HepG2 (cell line): ENCODE measurements around the gene AHCYL2. TPM values are rescaled to one million over a fixed set of nuclear protein-coding genes. Genes with fewer than 3 reads are reported as not detected.
A peak's percentile ranks its signal among the peaks of the same experiment; 100 is the strongest.

ENCODE experiments used
- DRAP1 ChIP-seq: IDR thresholded peaks from 2 replicates; pipeline ENCODE4 v1.6.1; 2016; ENCODE audit warnings: missing genetic modification reagents, missing compliant biosample characterization
- ESRRA ChIP-seq: sonication (generic); formaldehyde crosslinking; IDR thresholded peaks from 2 replicates; pipeline ENCODE4 v1.5.1; 2020; ENCODE audit warnings: mild to moderate bottlenecking, low read depth, missing genetic modification reagents
- PHF5A ChIP-seq: IDR thresholded peaks from one replicate; pipeline ENCODE4 v1.6.1; 2018; ENCODE audit warnings: low read depth, missing genetic modification reagents; ENCODE audit not compliant: unreplicated experiment
- POGK ChIP-seq: sonication (generic); formaldehyde crosslinking; conservative IDR thresholded peaks from 2 replicates; pipeline ENCODE4 v1.8.0; 2022; ENCODE audit warnings: mild to moderate bottlenecking, moderate library complexity, missing genetic modification reagents
- SOX6 ChIP-seq, 2 experiments: fragments of 450-650 bp in 1 of 2; sonication (generic) in 1 of 2; formaldehyde crosslinking in 1 of 2; IDR thresholded peaks; 2 replicates each; pipeline versions ENCODE4 v1.4.0 to v1.6.1; 2017 to 2020; ENCODE audit warnings: antibody characterized with exemption in 1 of 2, mild to moderate bottlenecking in 1 of 2, missing genetic modification reagents in 1 of 2
- YEATS4 ChIP-seq: sonication (generic); formaldehyde crosslinking; IDR thresholded peaks from 2 replicates; pipeline ENCODE4 v1.4.0; 2020; ENCODE audit warnings: missing genetic modification reagents, borderline replicate concordance
- ZNF251 ChIP-seq: sonication (generic); formaldehyde crosslinking; IDR thresholded peaks from 2 replicates; pipeline ENCODE4 v1.9.0; 2021; ENCODE audit warnings: mild to moderate bottlenecking, missing genetic modification reagents
- ZNF329 ChIP-seq: sonication (generic); formaldehyde crosslinking; IDR thresholded peaks from 2 replicates; pipeline ENCODE4 v1.9.0; 2021; ENCODE audit warnings: low read depth, mild to moderate bottlenecking, missing genetic modification reagents
- ZNF44 ChIP-seq: sonication (generic); formaldehyde crosslinking; IDR thresholded peaks from 2 replicates; pipeline ENCODE4 v1.5.1; 2020; ENCODE audit warnings: mild to moderate bottlenecking, missing genetic modification reagents
- ZNF598 ChIP-seq: sonication (generic); formaldehyde crosslinking; IDR thresholded peaks from 2 replicates; pipeline ENCODE4 v1.5.1; 2020; ENCODE audit warnings: mild to moderate bottlenecking, missing genetic modification reagents, borderline replicate concordance
- ZNF724P ChIP-seq: sonication (generic); formaldehyde crosslinking; IDR thresholded peaks from 2 replicates; pipeline ENCODE4 v1.8.0; 2022; ENCODE audit warnings: missing genetic modification reagents, borderline replicate concordance
- ZNF777 ChIP-seq: sonication (generic); formaldehyde crosslinking; IDR thresholded peaks from 2 replicates; pipeline ENCODE4 v1.4.0; 2020; ENCODE audit warnings: missing genetic modification reagents
- polyA plus RNA-seq, 8 experiments: library from polyadenylated mRNA; depleted of rRNA in 3 of 8; stranded (reverse) in 7 of 8; unstranded in 1 of 8; fragments of >200 nt; fragmentation: Illumina TruSeq in 4 of 8; extraction: Trizol in 4 of 8; gene quantifications; 2 replicates each; pipeline versions ENCODE4 v1.2.1 to v1.2.3, GENCODE V29; 2011 to 2016; ENCODE audit warnings: low read depth in 4 of 8, missing spikeins in 1 of 8, mixed read lengths in 1 of 8; ENCODE audit not compliant: insufficient read depth in 1 of 8
- total RNA-seq, 5 experiments: library from RNA; depleted of rRNA; stranded (reverse); fragments of >200 nt; fragmentation: Illumina TruSeq; extraction: Trizol; gene quantifications; 2 replicates each; pipeline ENCODE4 v1.2.3, GENCODE V29; 2016; ENCODE audit warnings: low read depth in 1 of 5
- TF ChIP-seq, protein P1 (sequence below): fragments of 450-650 bp; IDR thresholded peaks from 2 replicates; pipeline ENCODE4 v1.6.1; 2017
- TF ChIP-seq, protein P2 (sequence below), 2 experiments: sonication (generic) in 1 of 2; formaldehyde crosslinking in 1 of 2; IDR thresholded peaks; 2 replicates each; pipeline versions ENCODE4 v1.6.1 to v1.9.0; 2014 to 2022; ENCODE audit warnings: antibody characterized with exemption in 1 of 2, borderline replicate concordance in 1 of 2, inconsistent platforms in 1 of 2, low read depth in 1 of 2, missing genetic modification reagents in 1 of 2
- TF ChIP-seq, protein P3 (sequence below): sonication (generic); formaldehyde crosslinking; IDR thresholded peaks from 2 replicates; pipeline ENCODE4 v1.4.0; 2020; ENCODE audit warnings: missing genetic modification reagents
- TF ChIP-seq, protein P4 (sequence below): IDR thresholded peaks from 2 replicates; pipeline ENCODE4 v1.6.1; 2018; ENCODE audit warnings: missing genetic modification reagents, mild to moderate bottlenecking, missing compliant biosample characterization

The AHCYL2 gene
- total and polyA plus RNA-seq, 2 of the 13 experiments (the other 11 are each of a cell fraction or from before 2014, with no cell fraction given), result 9.5 to 14.7 TPM

GRCh38 chr7:129225206-129225930 is 538 bp downstream of the AHCYL2 start (continued):
- TF ChIP-seq, protein P1, sequence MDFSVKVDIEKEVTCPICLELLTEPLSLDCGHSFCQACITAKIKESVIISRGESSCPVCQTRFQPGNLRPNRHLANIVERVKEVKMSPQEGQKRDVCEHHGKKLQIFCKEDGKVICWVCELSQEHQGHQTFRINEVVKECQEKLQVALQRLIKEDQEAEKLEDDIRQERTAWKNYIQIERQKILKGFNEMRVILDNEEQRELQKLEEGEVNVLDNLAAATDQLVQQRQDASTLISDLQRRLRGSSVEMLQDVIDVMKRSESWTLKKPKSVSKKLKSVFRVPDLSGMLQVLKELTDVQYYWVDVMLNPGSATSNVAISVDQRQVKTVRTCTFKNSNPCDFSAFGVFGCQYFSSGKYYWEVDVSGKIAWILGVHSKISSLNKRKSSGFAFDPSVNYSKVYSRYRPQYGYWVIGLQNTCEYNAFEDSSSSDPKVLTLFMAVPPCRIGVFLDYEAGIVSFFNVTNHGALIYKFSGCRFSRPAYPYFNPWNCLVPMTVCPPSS, result no peak
- TF ChIP-seq ZNF44 (CRISPR knock-in tag), result no peak
- TF ChIP-seq ZNF329 (CRISPR knock-in tag), result 0 out of 2 replicates have a peak, but pooled peaks have one; percentile 33
- TF ChIP-seq SOX6 (IDR thresholded peaks at IDR 0.05), result no peak
- 0 out of 2 replicates have a peak, but pooled peaks have one; percentile 13 for TF ChIP-seq SOX6 (CRISPR knock-in tag; IDR thresholded peaks at IDR 0.05)
- 0 out of 2 replicates have a peak, but pooled peaks have one; percentile 51 for TF ChIP-seq ZNF598 (CRISPR knock-in tag)
- TF ChIP-seq, protein P2, sequence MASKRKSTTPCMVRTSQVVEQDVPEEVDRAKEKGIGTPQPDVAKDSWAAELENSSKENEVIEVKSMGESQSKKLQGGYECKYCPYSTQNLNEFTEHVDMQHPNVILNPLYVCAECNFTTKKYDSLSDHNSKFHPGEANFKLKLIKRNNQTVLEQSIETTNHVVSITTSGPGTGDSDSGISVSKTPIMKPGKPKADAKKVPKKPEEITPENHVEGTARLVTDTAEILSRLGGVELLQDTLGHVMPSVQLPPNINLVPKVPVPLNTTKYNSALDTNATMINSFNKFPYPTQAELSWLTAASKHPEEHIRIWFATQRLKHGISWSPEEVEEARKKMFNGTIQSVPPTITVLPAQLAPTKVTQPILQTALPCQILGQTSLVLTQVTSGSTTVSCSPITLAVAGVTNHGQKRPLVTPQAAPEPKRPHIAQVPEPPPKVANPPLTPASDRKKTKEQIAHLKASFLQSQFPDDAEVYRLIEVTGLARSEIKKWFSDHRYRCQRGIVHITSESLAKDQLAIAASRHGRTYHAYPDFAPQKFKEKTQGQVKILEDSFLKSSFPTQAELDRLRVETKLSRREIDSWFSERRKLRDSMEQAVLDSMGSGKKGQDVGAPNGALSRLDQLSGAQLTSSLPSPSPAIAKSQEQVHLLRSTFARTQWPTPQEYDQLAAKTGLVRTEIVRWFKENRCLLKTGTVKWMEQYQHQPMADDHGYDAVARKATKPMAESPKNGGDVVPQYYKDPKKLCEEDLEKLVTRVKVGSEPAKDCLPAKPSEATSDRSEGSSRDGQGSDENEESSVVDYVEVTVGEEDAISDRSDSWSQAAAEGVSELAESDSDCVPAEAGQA (IDR thresholded peaks at IDR 0.05; ENCODE audit: low read depth), result no peak
- TF ChIP-seq, protein P2 (CRISPR knock-in tag; IDR thresholded peaks at IDR 0.05; ENCODE audit: borderline replicate concordance), result 0 out of 2 replicates have a peak, but pooled peaks have one; percentile 41
- TF ChIP-seq YEATS4, result peak; percentile 52; the same call in 1 of the 2 replicates
- TF ChIP-seq, protein P3, sequence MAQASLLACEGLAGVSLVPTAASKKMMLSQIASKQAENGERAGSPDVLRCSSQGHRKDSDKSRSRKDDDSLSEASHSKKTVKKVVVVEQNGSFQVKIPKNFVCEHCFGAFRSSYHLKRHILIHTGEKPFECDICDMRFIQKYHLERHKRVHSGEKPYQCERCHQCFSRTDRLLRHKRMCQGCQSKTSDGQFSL (CRISPR knock-in tag), result no peak
- TF ChIP-seq, protein P4, sequence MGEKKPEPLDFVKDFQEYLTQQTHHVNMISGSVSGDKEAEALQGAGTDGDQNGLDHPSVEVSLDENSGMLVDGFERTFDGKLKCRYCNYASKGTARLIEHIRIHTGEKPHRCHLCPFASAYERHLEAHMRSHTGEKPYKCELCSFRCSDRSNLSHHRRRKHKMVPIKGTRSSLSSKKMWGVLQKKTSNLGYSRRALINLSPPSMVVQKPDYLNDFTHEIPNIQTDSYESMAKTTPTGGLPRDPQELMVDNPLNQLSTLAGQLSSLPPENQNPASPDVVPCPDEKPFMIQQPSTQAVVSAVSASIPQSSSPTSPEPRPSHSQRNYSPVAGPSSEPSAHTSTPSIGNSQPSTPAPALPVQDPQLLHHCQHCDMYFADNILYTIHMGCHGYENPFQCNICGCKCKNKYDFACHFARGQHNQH (CRISPR knock-in tag), result no peak
- peak; percentile 99 for TF ChIP-seq ZNF777 (CRISPR knock-in tag)
- TF ChIP-seq POGK (CRISPR knock-in tag), result 0 out of 2 replicates have a peak, but pooled peaks have one; percentile 4
- TF ChIP-seq ZNF251 (CRISPR knock-in tag), result no peak
- TF ChIP-seq PHF5A (CRISPR knock-in tag), result no peak
- TF ChIP-seq DRAP1 (CRISPR knock-in tag), result no peak
- 0 out of 2 replicates have a peak, but pooled peaks have one; percentile 31 for TF ChIP-seq ESRRA (CRISPR knock-in tag)
- TF ChIP-seq ZNF724P (CRISPR knock-in tag), result no peak
